GM19035 (cell line): Measurements from ENCODE around the gene DHX57.
A peak's percentile ranks its signal among the peaks of the same experiment; 100 is the strongest.

Source experiments
- ATAC-seq: cut with Tn5 transposase; IDR thresholded peaks from one replicate; pipeline ENCODE4 v1.9.1; 2021; ENCODE audit not compliant: unreplicated experiment

Gene DHX57, protein sequence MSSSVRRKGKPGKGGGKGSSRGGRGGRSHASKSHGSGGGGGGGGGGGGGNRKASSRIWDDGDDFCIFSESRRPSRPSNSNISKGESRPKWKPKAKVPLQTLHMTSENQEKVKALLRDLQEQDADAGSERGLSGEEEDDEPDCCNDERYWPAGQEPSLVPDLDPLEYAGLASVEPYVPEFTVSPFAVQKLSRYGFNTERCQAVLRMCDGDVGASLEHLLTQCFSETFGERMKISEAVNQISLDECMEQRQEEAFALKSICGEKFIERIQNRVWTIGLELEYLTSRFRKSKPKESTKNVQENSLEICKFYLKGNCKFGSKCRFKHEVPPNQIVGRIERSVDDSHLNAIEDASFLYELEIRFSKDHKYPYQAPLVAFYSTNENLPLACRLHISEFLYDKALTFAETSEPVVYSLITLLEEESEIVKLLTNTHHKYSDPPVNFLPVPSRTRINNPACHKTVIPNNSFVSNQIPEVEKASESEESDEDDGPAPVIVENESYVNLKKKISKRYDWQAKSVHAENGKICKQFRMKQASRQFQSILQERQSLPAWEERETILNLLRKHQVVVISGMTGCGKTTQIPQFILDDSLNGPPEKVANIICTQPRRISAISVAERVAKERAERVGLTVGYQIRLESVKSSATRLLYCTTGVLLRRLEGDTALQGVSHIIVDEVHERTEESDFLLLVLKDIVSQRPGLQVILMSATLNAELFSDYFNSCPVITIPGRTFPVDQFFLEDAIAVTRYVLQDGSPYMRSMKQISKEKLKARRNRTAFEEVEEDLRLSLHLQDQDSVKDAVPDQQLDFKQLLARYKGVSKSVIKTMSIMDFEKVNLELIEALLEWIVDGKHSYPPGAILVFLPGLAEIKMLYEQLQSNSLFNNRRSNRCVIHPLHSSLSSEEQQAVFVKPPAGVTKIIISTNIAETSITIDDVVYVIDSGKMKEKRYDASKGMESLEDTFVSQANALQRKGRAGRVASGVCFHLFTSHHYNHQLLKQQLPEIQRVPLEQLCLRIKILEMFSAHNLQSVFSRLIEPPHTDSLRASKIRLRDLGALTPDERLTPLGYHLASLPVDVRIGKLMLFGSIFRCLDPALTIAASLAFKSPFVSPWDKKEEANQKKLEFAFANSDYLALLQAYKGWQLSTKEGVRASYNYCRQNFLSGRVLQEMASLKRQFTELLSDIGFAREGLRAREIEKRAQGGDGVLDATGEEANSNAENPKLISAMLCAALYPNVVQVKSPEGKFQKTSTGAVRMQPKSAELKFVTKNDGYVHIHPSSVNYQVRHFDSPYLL (N-terminal part only)

DNA sequence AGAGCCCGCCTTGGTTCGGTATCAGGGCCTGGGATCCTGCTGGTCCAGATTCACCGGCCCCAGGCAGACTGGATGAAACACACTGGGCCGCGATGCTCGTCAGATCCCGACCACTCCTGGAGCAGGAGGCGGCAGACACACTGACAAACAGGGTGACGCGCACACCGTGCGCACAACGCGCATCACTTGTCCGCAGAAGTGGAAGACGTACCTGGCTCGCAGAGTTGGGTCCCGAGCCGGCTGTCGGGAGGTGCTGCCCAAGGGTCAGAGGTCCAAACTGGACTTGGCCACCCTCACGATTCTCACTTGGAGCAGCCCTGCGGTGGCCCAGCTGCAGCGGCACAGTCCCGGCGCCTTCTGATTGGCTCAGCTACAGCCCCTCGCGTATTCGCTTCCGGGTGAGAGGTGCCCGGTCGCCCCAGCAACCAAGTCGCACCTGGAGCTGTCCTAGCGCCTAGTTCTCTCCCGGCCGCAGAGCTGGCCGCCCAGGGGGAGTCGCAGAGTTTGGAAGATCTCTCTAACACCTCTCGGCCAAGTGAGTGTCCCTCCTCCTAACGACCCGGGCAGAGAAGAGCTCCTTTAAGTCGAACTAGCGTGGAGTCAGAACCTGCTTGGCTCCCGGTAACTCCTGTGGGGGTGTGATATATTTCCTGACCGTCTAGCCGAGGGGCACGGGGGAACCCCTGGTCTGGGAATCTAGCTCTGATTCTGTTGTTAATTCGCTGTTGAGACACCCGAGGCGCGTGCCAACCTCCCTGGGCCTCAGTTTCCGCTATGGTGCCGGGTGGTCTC is at the start of gene DHX57, which contains the start of gene MORN2:
DHX57 (minus strand) TSS at position 359 of the 792 bp plus-strand sequence. CDS start 7,529 bp downstream, outside the sequence.
MORN2 (plus strand) TSS at position 401 of the 792 bp plus-strand sequence.
- ATAC-seq: peak; percentile 100

- no peak for ATAC-seq
Observed at GRCh38 chr2:38922902-38923301, 47.2 kb upstream of the DHX57 start.

DNA sequence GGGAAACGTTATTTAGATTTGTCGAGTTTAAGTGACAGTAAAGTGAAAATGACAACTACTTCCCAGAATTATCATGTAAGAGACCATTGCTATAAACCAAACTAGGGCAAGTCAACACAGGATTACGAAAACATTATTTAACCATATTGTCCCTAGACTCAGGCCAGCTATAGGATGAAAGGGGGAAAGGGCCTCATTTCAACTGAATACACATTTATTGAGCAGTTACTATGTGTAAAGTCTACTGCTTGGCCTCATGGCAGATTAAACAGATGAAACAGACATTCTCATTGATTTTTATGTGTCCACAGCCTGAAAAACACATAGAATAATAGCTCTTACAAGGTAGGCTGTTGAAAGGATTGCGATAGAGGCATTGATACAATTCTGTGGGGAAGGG is 46.7 kb upstream of the DHX57 start:
- no peak for ATAC-seq

- no peak for ATAC-seq
Observed at GRCh38 chr2:38912619-38913018, 36.9 kb upstream of the DHX57 start.

- ATAC-seq: no peak
Observed at GRCh38 chr2:38911191-38911590, 35.5 kb upstream of the DHX57 start.

DNA sequence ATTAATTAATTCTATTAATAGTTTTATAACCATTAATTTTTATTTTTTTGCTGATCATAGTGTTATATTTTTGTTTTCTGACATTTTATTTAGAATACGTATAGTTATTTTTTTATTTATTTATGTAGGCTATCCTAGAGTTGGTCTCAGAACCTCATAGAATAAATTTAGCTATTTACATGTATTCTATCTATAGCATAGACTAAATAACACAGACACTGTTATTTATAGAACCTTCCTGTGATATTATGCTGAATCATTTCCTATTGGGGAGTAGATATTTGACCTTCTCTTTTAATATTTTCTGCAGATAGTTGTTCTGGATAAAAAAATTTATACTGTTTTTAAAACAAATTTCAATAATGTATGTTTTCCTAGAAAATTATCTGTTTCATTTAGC is 34.1 kb upstream of the DHX57 start:
- ATAC-seq: no peak

DNA sequence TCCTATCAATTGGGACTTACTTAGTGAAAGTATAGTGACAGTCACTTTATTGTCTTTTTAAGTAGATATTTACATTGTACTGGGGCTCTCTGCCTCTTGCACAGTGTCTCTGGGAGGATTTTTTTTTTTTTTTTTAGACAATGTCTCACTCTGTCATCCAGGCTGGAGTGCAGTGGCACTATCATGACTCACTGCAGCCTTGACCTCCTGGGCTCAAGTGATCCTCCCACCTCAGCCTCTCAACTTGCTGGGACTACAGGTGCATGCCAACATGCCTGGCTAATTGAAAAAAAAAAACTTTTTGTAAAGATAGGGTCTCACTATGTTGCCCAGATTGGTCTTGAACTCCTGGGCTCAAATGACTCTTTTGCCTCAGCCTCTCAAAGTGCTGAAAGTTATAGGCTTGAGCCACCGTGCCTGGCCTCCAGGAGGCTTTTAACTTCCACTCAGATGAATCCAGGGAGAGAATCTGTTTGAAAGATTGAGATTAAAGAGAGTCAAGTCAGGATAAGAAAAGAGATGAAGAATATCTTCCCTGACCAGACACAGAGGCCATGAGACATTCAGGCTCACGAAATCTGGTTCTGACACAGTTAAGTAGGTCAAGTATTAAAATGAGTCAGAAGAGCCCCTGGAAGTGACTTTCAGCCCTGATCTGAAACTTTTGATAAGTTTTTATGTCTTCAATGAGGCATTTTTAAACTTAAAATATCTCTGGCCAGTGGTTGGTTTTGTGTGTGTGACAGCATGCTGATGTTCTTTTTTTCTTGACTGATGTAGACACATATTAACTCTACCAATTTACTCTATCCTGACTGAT is 32.2 kb upstream of the DHX57 start:
- ATAC-seq: peak; percentile 94

- no peak for ATAC-seq
Observed at GRCh38 chr2:38907242-38907641, 31.5 kb upstream of the DHX57 start.

- no peak for ATAC-seq
Observed at GRCh38 chr2:38905251-38905650, 29.5 kb upstream of the DHX57 start.

DNA sequence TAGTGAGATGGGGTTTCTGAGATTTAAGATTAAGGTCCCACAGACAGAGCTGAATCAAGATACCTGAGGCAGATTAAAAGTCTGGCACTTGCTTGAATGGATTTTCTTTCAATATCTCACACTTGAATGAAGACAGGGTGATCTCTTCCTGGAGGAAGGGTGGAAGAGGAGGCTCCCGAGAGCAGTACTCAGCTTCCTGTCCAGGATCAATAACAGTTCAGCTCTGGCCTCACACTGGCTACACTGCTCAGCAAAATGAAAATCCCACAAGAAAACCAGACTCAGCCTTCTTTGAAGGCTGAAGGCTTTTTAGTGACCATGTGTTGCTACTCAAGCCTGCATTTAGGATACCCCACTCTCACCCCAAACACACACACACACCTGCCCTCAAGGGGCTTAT is 25.0 kb upstream of the DHX57 start:
- ATAC-seq: no peak

GRCh38 chr2:38898256-38898655 is 22.5 kb upstream of the DHX57 start:
- ATAC-seq: no peak

- ATAC-seq: no peak
Observed at GRCh38 chr2:38892819-38893218, 17.1 kb upstream of the DHX57 start.

DNA sequence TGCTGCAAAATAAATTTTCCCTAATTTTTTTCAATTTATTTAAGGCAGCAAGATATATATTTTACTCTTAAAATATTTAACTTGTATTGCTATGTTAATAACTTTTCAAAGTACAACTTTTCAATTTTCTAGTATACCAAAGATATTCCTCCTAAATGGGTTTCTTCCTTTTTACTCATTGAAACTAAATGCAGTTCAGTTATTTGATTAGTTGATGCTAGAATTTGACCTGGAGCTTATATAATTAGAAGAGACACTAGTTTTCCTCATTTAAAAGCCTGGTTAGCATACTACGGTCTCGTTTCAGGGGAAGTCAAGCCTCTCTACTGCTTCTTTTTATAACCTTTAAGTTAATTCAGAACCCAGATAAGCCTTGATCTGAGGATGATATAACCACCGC is 13.8 kb upstream of the DHX57 start, which contains the start of gene ARHGEF33:
ARHGEF33 (plus strand) TSS at position 301 of the 400 bp plus-strand sequence. CDS start 29,573 bp downstream, outside the sequence.
- ATAC-seq: no peak

GRCh38 chr2:38889045-38889444 is 13.3 kb upstream of the DHX57 start:
- no peak for ATAC-seq

- no peak for ATAC-seq
Observed at GRCh38 chr2:38887902-38888554, 12.3 kb upstream of the DHX57 start.

- ATAC-seq: no peak
Observed at GRCh38 chr2:38887347-38887746, 11.6 kb upstream of the DHX57 start.

DNA sequence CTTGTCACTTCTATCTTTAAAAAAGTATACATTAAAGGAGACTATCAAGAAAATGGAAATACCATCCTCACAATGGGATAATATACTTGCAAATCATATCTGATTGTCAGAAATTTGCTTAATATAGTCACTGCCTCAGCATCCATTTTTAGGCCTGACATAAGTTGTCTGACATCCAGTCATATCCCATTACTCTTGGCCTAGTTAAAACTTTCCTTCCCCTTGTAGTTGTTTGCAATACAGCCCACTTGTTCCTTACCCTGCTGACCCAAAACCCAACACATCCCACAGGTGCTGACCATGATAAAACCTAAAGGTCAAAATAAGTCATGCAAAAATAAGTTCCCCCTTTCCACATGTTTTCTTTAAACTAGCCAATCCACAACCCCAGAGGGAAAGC is 10.3 kb upstream of the DHX57 start:
- no peak for ATAC-seq

DNA sequence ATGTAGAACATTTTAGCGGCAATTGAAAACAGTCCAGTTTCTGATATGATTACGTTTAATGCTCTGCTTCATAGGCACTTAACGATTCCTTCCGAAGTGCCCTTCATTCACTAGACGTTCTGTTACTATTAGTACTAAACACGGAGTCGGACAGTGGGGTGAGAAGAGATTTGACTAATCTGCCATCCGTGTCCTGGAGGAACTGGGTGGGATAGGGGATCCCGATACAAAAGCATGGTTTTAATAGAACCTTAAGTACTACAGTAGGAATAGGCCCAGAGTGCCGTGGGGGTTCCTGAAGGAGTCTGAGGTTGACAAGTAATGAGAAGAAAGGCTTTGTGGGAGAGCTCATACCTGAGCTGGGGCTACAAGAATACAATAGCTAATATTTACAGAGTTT is 673 bp upstream of the DHX57 start:
- no peak for ATAC-seq

- ATAC-seq: peak; percentile 3
Observed at GRCh38 chr2:38875227-38875575, 533 bp downstream of the DHX57 start.
